ENCODE results near the gene PTPRU.

GRCh38 chr1:29230553-29231378 is 5.6 kb upstream of the PTPRU start, which contains the start of gene MECR:
- TF ChIP-seq CTCF (IDR thresholded peaks at IDR 0.05): peak in 3 of 5 experiments; percentile 5 to 44 (median 7)
- TF ChIP-seq EP300 (IDR thresholded peaks at IDR 0.05; ENCODE audit: low read depth): no peak
- peak; percentile 75 for TF ChIP-seq POLR2A (IDR thresholded peaks at IDR 0.05)

Measured in transverse colon (tissue), 3 donors.